ENCODE data around the gene SERINC5.

DNA sequence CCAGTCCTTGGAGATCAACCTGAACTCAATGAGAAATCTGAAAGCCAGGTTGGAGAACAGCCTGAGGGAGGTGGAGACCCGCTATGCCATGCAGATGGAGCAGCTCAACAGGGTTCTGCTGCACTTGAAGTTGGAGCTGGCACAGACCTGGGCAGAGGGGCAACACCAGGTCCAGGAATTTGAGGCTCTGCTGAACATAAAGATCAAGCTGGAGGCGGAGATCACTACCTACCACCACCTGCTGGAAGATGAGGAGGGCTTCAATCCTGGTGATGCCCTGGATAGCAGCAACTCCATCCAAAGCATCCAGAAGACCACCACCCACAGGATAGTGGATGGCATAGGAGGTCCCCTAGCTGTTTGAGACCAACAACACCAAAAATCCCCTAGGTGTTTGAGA lies 33.5 kb upstream of the SERINC5 start:
- no peak for TF ChIP-seq USF2 (CRISPR knock-in tag; IDR thresholded peaks at IDR 0.05)
- TF ChIP-seq, protein P1, sequence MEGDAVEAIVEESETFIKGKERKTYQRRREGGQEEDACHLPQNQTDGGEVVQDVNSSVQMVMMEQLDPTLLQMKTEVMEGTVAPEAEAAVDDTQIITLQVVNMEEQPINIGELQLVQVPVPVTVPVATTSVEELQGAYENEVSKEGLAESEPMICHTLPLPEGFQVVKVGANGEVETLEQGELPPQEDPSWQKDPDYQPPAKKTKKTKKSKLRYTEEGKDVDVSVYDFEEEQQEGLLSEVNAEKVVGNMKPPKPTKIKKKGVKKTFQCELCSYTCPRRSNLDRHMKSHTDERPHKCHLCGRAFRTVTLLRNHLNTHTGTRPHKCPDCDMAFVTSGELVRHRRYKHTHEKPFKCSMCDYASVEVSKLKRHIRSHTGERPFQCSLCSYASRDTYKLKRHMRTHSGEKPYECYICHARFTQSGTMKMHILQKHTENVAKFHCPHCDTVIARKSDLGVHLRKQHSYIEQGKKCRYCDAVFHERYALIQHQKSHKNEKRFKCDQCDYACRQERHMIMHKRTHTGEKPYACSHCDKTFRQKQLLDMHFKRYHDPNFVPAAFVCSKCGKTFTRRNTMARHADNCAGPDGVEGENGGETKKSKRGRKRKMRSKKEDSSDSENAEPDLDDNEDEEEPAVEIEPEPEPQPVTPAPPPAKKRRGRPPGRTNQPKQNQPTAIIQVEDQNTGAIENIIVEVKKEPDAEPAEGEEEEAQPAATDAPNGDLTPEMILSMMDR (IDR thresholded peaks at IDR 0.05), result no peak
- TF ChIP-seq IRF2 (CRISPR knock-in tag; IDR thresholded peaks at IDR 0.05; ENCODE audit: borderline replicate concordance, low read depth), result no peak
- TF ChIP-seq STAT6 (CRISPR knock-in tag; conservative IDR thresholded peaks at IDR 0.05; ENCODE audit: low read depth), result no peak
- no peak for TF ChIP-seq JUN (CRISPR knock-in tag; IDR thresholded peaks at IDR 0.05)
- TF ChIP-seq ZNF396 (CRISPR knock-in tag; IDR thresholded peaks at IDR 0.05; ENCODE audit: borderline replicate concordance), result no peak
- no peak for TF ChIP-seq ZSCAN18 (CRISPR knock-in tag; IDR thresholded peaks at IDR 0.05)
- TF ChIP-seq, protein P2, sequence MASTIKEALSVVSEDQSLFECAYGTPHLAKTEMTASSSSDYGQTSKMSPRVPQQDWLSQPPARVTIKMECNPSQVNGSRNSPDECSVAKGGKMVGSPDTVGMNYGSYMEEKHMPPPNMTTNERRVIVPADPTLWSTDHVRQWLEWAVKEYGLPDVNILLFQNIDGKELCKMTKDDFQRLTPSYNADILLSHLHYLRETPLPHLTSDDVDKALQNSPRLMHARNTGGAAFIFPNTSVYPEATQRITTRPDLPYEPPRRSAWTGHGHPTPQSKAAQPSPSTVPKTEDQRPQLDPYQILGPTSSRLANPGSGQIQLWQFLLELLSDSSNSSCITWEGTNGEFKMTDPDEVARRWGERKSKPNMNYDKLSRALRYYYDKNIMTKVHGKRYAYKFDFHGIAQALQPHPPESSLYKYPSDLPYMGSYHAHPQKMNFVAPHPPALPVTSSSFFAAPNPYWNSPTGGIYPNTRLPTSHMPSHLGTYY (CRISPR knock-in tag; IDR thresholded peaks at IDR 0.05), result no peak
- TF ChIP-seq IRF1 (CRISPR knock-in tag; IDR thresholded peaks at IDR 0.05), result no peak
- TF ChIP-seq ELF4 (CRISPR knock-in tag; IDR thresholded peaks at IDR 0.05; ENCODE audit: low read depth), result no peak
- TF ChIP-seq SMAD3 (CRISPR knock-in tag; IDR thresholded peaks at IDR 0.05; ENCODE audit: borderline replicate concordance), result no peak

All from WTC11 (cell line).